Activated CD4-positive, alpha-beta T cell treated with anti-CD3 and anti-CD28 coated beads for 24 hours (primary cell): ENCODE measurements around the gene BCL3.

ENCODE experiments used
- DNase-seq, 2 donors: peaks; one replicate each; pipeline ENCODE4 v3.0.0-alpha.2; 2020; ENCODE audit warnings: low read depth in 2 of 2

The BCL3 gene

DNA sequence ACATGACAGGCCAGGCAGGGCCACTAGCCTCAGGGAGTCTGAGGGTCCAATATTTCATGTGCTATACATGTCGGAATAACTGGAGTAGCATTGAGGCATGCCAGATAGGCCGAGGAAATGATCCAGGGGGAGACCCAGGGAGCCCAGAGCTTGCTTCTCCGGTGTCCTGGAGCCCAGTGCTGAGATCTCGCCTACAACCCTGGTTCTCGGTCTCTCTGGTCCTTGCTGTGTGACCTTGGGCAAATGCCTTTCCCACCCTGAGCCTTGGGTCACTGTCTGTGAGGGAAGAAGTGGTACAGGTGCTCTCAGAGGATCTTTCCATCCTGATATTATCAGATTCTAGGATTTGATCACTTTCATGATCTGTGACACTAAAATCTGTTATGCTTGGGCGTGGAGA is 40.5 kb downstream of the BCL3 start:
- DNase-seq, result no peak

DNA sequence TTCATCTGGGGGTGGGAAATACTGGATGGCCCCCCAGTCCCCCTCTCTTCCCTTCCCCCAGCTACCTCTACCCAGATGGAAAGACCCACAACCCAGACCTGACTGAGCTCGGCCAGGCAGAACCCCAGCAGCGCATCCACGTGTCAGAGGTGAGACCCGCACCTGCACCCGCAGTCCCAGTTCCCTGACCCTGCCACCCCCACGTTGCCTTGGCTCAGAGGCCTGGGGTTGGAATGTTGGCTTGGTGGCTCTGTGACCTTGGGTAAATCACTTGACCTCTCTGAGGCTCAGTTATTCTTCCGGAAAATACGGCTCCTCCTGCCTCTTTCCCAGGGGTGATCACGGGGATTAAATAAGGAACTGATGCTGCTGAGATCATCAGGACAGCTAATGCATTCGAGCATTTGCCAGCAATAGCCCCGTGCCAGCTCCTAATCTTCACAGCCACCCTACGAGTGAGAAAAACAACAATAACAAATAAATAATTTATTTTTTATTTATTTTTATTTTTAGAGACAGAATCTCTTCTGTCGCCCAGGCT is 41.5 kb downstream of the BCL3 start:
- no peak for DNase-seq

DNA sequence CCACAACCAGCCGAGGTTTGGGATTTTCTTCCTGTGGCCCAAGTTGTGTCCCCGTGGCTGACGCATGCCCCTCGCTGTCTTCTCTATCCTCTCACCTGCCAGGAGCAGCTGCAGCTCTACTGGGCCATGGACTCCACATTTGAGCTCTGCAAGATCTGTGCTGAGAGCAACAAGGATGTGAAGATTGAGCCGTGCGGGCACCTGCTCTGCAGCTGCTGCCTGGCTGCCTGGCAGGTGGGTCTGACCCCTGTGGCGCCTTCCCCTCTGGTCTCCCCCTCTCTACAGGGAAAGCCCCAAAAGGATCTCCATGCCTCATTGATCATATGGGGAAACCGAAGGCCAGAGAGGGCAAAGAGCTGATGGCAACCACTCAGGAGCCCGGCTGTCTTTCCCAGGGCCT is 43.8 kb downstream of the BCL3 start:
- DNase-seq, result no peak

DNA sequence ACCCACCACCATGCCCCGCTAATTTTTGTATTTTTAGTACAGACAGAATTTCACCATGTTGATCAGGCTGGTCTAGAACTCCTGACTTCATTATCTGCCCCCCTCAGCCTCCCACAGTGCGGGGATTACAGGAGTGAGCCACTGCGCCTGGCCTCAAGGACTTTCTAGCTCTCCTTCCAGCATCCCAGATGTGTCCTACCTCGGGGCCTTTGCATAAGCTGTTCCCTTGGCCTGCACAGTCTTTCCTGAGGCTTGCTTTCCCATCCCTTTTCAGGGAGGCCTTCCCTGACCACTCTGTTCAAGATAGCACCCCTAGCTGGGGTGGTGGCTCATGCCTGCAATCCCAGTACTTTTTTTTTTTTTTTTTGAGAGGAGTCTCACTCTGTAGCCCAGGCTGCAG is 46.1 kb downstream of the BCL3 start:
- no peak for DNase-seq

DNA sequence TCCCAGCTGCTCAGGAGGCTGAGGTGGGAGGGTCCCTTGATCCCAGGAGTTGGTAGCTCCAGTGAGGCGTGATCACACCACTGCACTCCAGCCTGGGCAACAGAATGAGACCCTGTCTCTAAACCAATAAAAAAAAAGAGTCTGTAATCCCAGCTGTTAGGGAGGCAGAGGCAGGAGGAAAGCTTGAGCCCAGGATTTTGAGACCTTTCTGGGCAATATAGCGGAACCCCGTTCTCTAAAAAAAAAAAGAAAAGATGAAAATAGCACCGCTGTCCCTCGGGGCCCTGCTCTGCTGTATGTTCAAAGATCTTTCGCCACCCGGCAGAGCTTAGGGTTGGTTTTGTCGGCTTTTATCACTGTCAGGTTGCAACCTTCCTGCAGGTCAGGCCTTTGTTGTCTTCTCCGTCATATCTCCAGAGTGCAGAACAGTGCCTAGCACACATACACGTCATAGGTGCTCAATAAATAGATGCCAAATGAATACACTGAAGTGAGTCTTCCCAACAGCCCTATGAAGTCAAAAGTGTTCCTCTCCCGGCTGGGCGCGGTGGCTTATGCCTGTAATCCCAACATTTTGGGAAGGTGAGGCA is 47.0 kb downstream of the BCL3 start:
- no peak for DNase-seq

DNA sequence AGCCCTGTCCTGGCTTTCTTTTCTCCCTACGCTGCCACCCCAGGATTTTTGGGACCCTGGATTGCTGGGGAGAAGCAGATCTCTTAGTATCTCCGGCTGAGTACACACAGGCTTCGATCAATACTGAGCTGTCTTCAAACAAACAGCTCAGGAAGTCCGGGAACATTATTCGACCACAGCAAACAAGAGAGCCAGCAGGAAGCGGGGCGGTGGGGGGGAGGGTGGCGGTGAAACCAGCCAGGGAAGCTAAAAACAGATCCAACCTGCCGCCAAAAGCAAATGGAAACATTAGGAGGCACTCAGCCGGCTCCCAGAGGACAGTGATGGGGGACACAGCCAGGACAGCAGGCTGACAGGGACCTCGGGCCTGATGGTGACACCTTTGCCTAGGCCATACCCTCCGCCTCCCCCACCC is 48.2 kb downstream of the BCL3 start:
- no peak for DNase-seq

DNA sequence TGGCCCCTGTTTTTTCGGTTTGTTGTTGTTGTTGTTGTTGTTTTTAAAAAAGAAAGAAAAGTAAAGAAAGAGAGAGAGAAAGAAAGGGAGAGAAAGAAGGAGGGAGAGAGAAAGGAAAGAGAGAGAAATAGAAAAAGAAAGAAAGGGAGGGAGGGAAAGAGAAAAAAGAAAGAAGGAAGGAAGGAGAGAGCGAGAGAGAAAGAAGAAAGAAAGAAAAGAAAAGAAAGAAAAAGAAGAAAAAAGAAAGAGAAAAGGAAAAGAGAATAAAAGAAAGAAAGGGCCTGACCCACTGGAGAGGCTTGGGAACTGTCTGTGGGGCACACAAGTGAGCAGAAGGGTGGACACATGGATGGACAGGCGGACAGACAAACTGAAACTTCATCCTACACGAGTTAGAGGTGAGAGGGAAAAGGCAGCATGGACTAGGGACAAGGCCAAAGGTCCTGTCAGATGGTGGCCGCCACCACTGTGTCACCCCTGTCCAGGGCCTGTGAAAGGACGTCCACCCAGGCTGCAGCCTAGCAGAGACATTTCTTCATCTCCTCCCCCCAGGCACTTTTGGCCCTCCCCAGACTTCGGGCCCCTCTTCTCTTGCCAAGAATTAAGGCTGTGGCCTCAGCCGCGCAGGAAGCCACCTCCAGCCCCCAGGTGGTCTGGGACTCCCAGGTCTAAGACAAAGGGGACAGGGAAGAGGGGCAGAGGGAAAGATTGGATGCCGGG is 51.3 kb downstream of the BCL3 start:
- no peak for DNase-seq

DNA sequence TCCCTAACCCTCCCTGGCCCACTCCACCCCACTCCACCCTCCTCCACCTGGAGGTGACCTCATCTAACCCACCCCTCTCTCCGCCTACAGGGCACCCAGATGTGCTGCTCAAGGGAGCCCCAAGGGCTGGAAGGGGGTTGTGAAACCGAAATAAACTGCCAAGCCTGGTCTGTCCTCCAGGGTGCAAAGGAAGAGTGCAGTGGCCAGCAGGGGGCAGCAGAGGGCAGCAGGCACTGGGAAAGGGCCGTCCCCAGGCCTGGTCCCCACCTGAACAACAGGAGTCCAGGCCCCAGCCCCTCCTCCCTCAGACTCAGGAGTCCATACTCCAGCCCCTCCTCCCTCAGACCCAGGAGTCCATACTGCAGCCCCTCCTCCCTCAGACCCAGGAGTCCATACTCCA is 52.0 kb downstream of the BCL3 start:
- DNase-seq, result peak; percentile 72 to 80

DNA sequence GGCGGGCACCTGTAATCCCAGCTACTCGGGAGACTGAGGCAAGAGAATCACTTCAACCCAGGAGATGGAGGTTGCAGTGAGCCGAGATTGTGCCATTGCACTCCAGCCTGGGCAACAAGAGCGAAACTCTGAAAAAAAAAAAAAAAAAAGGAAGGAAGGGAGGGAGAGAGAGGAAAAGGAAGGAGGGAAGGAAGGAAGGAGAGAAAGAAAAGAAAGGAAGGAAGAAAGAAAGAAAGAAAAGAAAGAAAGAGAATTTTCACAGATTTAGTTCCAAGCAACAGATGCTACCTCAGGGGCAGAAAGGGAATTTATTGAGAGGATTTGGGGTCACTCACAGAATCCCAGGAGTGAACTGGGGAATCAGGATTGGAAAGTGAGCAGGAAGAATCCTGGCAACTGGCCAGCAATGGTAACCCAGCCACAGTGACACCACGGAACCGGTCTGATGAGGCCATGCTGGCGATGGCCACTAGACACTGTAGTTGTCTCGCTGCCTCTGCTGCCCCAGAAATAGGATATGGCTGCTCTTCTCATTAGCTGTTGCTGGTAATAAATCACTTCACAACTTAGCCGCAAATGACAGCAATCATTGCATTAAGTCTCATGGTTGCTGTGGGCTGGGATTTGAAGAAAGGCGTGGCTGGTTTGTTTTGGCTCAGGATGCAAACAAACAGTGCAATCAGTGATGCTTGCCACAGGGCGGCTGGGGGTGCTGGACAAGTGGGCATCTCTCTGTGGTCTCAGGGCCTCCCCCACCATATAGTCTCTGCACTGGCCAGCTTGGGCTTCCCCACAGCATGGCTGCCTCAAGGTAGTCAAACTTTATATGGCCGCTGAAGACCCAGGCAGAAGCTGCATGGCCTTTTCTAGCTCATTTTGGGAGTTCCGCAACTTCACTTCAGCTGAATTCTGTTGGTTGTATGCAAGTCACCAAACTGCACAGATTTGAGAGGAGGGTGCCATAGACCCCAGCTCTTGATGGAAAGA is 55.2 kb downstream of the BCL3 start:
- no peak for DNase-seq

DNA sequence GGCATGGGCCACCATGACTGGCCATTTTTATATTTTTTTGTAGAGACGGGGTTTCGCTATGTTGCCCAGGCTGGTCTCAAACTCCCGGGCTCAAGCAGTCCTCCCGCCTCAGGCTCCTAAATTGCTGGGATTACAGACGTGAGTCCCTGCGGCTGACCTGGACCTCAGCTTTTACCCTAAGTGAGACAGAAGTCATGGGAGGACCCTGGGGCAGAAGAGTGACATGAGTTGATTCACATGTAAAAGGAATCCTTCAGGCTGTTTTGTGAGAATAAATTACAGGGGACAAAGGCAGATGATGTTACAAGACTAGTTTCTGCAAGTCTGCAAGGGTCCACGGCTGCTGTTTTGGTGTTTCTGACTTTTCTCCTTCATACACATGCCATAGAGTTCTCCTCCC is 57.8 kb downstream of the BCL3 start:
- no peak for DNase-seq

DNA sequence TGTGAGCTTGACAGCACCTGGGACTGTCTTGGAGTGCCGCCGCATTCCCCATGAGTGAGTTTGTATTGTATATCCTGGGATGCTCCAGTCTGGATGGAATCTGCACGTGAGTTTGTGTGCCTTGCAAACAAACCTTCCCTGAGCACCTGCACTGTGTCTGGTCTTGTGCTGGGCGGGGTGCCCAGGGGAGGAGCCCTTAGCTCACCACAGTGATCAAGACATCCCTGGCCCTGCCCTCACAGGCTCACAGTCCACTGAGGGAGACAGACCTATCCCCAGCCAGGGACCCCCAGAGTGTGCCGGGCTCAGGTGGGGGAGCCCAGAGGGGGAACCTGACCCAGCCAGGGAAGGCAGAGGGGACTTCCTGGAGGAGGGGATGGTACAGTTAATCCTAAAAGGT is 58.7 kb downstream of the BCL3 start:
- no peak for DNase-seq

DNA sequence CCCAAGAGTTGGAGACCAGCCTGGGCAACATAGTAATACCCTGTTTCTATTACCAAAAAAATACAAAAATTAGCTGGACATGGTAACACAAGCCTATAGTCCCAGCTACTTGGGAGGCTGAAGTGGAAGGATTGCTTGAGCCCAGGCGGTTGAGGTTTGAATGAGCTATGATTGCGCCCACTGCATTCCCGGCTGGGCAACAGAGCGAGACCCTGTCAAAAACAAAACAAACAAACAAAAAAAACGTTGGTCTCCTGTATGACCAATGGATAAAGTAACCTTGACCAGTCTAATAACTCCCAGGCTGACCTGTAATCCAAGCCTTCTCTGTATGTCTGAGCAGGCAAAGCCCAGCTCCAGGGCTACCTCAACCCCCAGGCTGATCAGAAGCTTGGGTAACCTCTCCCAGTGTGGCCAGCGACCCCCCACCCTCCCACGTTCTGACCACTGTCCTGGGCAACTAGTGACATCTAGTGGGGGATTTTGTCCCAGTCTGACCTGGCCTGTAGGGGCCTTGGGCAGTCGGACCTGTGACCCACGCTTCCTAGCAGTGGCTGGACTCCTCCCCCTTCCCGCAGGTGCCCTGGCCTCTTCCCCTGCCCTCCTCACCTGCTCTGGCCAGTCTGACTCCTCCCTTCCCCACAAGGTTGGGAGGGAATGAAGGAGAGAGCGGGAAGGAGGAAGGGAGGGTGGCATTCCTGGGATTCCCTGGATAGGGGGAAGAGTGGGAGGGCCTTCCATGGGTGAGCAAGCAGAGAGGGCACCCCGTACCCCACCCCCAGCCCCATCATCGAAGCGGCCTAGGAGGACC is 59.3 kb downstream of the BCL3 start:
- no peak for DNase-seq

DNA sequence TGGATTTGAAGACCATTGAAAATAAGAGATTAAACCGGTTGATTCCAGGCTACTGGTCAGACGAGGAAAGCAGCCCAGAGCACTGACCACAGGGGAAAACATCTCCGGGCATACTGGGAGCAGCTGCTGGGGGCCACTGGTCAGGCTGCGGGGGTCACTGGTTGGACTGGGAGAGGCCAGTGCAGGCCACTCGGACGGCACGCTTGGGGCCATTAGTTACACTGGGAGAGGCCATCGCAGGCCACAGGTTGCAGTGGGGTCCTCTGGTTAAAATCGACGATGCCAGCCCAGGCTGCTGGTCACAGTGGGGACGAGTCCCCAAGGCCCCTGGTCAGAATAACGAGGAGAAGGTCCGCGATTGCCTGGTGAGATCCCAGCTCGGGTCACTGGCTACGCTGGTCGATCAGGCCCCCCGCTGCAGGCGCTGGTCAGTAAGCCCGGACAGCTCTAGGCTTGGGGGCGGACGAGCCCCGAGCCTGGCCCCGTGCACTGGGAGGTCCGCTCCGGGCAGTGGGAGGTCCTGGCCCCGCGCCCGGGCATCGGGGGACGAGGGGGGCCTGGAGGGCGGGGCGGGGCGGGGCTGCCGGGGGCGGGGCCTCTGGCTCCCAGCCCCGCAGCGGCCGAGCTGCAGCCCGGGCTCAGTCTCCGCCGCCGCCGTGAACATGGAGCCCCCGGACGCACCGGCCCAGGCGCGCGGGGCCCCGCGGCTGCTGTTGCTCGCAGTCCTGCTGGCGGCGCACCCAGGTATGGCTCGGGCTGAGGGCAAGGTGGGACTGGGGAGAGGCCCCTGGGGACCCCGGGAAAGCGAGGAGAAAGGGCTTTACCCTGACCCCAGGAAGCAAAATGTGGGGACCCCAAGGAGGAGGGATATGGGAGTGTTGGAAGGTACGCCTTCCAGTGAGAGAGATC is 60.2 kb downstream of the BCL3 start, which contains the start of gene BCAM:
Gene BCAM (plus strand): TSS at position 641 of the 909 bp plus-strand sequence. CDS start 22 bp downstream, at position 663.
- no peak for DNase-seq
